HG03432 (cell line): ENCODE results near the gene TRIM38.
A peak's percentile ranks its signal among the peaks of the same experiment; 100 is the strongest.
"Not testable (repeated sequence)": the region's sequence is repeated elsewhere in the genome, so short reads cannot be mapped to it uniquely, and the experiment has no call there.

Experiments used
- ATAC-seq: cut with Tn5 transposase; IDR thresholded peaks from one replicate; pipeline ENCODE4 v1.9.1; 2021; ENCODE audit warnings: mild to moderate bottlenecking, moderate library complexity; ENCODE audit not compliant: unreplicated experiment

TRIM38 gene

DNA sequence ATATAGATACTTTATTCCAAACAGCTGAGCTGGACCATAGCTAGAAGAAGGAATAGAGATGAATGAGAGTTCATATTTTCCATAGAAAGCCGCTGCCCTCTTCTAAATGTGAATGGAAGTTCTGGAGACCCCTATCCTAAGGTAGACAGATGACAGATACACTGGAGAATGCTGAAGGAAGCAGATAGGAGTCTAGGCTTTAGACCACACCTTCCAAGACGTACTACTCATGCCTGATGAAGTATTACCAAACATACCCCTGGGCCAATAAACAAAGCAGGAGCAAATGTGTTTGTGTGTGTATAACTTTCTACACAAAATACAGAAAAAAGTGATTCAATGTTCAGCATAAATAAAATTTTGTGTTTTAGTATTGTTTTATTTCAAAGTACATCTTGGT, 23.0 kb upstream of the TRIM38 start:
- no peak for ATAC-seq

DNA sequence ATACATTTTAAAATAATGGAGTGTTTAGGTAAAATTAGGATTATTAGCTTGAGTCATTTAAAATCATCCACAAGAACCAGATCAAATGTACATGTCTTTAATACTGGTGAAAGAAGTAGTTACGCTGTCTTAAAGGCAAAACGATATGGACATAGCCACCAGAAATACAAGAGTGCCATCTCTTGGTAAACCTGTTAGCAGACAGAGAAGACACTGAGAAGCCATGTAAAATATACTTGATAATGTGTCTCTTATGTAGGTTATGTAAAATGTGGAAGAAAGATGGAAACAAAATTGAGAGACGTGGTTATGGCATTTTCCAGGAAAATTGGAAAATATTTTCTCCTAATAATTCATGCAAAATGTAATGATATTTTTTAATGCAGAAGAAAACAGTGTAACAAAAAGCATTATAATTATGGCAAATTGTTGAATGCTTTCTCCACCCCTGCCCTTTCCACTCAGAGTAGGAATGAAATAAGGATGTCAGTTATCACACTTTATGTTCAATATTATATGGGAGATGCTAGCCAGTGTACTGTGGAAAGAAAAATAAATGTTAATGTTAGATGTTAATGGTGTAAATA, 19.9 kb upstream of the TRIM38 start:
- ATAC-seq = no peak

DNA sequence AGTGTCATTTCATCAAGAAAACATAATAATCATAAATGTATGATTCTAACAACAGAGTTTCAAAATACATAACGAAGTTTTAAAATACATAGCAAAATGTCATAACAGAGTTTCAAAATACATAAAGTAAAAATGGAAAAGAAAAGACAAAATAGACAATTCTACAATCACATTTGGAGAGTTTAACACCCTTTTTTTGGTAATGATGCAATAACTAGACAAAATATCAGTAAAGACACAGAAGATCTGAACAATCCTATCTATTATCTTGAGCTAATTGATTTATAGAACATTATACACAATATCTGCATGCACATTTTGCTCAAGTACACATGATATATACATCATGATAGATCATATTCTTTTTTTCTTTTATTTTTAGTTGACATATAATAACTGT, 18.7 kb upstream of the TRIM38 start:
- ATAC-seq = no peak

DNA sequence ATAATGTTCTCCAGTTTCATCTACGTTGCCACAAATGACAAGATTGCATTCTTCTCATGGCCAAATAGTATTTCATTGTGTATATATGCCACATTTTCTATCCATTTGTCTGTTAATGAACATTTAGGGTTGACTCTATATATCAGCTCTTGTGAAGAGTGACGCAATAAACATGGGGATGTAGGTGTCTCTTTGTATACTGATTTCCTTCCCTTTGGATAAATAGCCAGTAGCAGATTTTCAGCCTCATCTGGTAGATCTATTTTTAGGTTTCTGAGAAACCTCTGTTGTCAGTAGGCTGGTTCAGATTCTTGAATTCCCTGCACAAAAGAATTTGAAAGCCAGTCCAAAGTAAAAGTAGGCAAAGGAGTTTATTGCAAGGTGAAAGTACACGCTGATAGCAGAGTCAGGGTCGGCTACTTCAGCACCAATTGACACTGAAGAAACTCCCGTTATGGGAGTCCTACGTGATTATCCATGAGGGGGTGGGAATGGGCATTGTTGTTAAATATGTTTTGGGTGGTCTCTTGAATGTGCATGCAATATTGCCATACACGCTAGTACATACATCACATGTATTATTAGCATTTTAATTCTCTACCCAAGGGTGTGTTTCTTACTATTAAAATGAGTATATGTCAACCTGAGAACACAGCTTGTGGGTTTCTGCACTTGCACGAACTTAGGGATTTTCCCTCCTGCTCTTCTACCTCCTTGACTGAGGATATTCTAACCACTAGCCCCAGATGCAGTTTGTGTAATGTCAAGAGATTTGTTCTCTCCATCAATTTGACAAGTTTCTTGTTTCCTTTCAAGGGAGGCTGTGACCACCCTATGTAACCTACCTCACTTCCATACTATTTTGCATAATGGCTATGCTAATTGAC, 17.7 kb upstream of the TRIM38 start:
- ATAC-seq = peak; percentile 98

DNA sequence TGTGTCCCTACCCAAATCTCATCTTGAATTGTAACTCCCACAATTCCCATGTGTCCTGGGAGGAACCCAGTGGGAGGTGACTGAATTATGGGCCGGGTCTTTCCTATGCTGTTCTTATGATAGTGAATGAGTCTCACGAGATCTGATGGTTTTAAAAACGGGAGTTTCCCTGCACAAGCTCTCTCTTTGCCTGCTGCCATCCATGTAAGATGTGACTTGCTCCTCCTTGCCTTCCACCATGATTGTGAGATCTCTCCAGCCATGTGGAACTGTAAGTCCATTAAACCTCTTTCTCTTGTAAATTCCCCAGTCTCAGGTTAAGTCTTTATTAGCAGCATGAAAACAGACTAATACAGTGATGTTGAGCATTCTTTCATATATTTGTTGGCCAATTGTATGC, 16.9 kb upstream of the TRIM38 start:
- not testable (repeated sequence) for ATAC-seq

DNA sequence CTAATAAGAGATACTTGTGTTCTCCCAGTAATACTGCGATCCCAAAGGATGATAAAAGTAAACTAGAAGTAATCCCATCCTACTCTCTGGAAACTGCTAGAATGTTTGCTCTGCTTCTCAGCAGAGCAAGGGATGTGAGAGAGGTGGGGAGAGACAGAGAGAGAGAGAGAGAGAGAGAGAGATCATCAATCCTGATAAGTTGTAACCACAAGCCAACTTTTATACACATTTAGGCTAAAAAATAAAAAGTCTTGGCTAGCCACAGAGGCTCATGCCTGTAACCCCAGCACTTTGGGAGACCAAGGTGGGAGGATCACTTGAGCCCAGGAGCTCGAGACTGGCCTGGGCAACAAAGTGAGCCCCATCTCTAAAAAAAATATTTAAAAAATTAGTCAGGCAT, 16.0 kb upstream of the TRIM38 start:
- no peak for ATAC-seq

DNA sequence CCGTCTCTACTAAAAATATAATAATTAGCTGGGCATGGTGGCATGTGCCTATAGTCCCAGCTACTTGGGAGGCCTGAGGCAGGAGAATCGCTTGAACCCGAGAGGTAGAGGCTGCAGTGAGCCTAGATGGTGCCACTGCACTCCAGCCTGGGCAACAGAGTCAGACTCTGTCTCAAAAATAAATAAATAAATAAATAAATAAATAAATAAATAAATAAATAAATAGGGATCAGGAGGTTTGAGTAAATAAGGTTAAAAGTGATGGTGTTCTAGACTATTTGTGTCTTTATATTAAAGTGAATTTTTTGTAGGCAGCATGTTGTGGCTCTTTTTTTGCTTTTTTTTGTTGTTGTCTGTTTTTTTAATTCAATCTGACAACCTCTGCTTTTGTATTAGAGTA, 15.1 kb upstream of the TRIM38 start:
- not testable (repeated sequence) for ATAC-seq

DNA sequence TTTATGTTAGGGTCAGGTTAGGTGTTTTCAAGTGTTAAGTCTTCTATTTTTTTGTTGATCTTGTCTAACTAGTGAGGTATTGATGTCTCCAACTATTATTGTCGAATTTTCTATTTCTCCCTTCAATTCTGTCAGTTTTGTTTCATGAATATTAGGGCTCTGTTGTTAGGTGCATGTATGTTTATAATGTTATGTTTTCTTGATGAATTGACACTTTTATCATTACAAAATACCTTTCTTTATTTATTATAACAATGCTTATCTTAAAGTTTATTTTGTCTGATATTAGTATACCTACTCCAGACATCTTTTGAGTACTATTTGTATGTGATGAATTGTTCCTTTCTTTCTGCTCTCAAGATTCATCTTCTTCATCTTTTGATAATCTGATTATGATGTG, 12.9 kb upstream of the TRIM38 start:
- no peak for ATAC-seq

DNA sequence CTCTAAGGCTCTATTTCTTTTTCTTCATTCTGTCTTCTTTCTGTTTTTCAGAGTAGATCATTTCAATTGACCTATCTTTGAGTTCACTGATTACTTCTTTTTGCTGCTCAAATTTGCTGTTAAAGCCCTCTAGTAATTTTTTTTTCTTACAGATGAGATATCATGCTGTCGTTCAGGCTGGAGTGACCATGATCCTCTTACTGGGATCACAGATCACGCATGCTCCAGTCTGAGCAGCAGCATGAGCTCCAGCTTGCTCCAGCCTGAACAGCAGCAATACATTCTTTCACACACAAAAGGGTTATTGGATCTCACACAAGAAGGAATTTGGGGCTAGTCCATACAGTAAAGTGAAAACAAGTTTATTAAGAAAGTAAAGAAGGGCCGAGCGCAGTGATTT, 12.3 kb upstream of the TRIM38 start:
- no peak for ATAC-seq

DNA sequence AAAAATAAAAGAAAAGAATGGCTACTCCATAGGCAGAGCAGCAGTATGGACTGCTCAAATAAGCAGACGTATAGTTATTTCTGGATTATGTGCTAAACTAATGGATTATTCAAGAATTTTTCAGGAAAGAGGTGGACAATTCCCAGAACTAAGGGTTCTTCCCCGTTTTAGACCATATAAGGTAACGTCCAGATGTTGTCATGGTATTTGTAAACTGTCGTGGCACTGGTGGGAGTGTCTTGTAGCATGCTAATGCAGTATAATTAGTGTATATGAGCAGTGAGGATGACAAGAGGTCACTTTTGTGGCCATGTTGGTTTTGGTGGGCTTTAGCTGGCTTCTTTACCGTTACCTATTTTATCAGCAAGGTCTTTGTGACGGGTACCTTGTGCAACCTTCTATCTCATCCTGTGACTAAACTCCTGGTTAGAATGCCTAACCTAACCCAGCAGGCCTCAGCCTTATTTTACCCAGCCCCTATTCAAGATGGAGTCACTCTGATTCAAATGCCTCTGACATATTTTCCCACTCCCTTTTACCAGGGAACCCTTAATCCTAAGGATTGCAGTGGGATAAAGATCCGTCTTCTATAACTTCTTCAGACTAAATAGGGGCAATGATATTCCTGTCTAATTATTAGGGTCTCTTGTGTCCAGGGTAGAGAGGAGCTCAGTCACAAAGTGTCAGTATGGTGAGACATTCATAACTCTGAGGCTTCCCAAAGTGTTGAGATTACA, 11.1 kb upstream of the TRIM38 start:
- ATAC-seq = no peak

DNA sequence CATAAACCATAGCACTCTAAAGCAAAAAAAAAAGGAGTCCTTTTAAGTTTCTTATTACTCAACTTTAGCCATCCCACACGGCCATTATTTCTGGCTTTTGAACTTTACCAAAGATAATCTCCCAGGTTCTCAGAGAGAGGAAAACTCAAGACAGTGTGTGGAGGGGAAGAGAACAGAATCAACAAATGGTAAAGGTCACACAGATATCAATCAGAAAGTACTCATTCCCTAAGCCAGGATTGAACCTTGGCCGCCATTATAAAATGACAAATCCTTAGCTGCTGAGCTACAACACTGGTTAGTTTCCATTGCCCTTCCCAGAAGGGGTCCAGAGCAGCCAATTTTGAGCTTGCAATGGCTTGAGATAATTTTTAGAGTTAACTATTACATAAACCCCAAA, 10.1 kb upstream of the TRIM38 start:
- no peak for ATAC-seq

DNA sequence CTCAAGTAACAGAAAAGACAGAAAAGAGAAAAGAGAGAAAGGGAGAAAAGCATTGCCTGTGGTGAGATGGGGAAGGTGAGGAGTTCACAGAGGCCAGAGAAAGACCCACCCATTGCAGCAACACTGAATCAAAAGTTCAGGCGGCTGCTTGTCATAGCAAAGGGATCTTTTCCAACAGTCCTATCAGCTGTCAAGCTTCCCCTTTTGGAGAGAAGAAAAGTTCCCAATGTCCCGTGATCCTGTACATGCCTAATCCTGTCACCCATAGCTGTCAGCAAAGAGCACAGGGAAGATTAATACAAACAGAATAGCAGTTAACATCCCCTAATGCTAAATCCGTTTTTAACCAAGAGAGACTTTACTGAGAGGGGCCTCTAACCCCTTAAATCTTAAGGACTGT, 8.9 kb upstream of the TRIM38 start:
- no peak for ATAC-seq

DNA sequence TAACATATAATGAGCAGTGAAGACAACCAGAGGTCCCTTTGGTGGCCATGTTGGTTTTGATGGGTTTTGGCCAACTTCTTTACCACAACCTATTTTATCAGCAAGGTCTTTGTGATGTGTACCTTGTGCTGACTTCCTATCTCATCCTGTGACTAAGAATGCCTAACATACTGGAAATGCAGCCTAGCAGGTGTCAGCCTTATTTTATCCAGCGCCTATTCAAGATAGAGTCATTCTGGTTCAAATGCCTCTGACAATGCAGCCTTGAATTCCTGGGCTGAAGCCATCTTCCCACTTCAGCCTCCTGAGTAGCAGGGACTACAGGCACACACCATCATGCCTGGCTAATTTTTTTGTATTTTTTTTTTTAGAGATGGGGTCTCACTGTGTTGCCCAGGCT, 7.8 kb upstream of the TRIM38 start:
- ATAC-seq = no peak

DNA sequence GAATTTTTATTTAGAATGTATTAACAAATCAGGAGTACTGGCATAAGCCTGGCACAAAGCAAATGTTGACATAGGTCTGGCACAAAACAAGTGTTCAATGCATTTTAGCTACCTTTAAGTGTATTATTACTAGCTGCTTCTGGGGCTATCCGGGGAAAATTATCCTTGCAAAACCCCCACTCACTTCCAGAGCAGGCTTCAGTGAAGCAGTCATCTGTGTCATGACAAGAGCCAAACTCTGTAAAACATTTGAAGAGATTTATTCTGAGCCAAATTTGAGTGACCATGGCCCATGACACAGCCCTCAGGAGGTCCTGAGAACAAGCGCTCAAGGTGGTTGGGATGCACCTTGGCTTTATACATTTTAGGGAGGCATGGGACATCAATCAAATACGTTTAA, 6.4 kb upstream of the TRIM38 start:
- ATAC-seq = no peak

DNA sequence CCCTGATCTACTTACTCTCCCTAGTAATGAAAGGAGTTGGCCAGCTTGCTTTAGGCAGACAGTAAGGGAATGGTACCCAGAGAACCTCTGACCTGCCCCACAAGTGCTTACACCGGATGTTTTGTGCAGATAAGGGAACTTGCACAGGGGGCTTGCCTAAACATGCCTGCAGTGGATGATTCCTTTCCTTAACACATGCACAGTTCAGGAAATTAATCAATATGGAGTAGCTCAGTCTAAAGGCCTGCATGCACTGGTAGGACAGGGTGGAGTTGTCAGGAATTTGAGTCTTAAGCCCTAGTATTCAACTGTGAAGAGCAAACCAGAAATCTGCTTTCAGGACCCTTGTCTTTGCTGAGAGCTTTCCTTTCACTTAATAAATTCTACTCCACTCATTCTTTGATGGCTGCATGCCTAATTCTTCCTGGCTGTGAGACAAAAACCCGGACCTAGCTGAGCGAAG, 3.9 kb upstream of the TRIM38 start:
- ATAC-seq = no peak

DNA sequence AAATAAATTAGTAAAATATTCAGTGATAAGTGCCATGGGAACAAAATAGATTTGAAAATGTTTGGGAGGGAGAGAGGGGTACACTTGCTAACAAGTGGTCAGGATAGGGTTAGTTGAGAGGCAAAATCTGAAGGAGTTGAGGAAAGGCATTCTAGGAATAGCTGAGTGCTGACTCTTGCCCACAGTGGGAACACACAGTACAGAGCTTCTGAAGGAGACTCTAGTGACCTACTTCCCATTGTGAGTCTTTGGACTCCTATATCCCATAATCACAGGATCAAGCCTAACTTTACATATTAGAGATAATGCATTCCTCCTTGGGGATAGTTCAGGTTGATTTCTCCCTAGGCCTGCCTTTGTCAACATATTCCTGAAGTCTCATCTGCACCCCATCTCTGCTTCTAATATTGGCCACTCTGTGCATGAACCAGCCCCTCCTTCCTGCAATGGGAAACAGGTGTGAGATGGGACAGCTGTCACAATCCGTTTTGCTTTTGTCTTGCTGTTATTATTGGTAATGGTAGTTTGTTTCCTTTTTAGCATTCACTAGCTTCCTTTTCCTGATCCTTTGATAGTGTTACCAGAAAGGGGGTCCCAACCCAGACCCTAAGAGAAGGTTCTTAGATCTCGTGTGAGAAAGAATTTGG, 2.6 kb upstream of the TRIM38 start:
- ATAC-seq = no peak

DNA sequence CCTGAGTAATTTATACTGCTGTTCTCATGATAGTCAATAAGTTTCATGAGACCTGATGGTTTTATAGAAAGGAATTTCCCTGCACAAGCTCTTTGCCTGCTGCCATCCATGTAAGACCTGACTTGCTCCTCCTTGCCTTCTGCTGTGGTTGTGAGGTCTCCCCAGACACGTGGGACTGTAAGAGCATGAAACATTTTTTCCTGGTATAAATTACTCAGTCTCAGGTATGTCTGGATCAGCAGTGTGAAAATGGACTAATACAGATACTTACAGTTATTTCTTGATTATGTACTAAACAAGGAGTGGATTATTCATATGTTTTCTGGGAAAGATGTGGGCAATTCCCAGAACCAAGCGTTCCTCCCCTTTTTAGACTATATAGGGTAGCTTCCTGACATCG, 1.9 kb upstream of the TRIM38 start:
- no peak for ATAC-seq

DNA sequence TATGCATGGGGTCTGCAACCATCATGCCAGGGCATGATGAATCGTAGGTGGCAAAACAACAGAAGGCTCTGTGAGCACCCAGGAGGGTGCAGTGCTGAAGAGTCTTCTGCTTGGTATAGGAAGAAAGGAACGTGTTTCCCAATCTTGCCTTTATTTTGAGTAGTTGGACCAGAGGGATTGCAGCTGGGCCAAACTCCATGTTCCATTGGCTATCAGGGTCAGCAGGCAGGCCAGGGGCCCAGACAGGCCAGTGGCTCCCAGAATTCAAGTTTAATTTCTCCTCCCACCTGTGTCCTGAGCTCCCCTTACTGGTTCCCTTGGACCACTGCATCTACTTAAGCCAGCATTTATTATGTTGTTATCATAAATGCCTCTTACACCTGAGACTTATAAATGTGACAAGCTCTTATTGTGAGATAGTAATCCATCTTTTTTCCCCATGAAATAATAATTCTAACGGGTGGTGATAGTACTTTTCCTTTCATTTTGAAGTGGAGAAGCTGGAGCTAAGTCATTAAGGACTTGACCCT, 918 bp upstream of the TRIM38 start:
- ATAC-seq = no peak

DNA sequence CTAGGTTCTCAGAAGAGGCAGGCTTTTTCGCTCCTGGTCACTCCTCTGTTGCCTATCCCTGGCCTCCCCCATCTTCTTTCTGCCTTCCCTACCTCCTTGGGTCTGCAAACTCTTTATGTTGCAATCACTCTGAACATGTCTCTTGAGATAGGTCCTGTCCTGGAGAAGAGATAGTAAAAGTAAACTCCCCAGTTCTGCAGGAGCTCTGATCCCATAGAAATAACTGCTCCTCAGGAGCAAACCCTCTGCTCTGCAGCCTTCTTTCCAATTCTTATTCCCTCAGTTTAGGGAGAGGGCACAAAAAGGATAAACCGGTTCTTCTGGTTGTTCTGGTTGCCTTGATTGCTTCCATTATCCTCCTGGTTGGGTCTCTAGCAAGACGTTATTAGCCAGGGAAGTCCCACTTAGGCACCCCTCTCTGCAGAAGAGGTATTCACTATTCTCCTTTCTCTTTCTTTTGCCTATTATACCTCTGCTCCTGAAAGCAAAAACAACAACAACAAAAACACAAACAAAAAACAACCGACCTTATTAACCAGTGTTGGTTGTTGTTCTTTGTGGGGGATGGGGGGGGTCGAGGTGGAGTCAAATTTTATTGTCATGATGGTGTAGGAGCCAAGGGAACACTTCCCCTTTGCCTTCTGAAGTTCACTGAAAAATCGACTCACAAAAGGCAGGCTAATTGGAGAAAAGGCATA, 973 bp downstream of the TRIM38 start:
- ATAC-seq = no peak

DNA sequence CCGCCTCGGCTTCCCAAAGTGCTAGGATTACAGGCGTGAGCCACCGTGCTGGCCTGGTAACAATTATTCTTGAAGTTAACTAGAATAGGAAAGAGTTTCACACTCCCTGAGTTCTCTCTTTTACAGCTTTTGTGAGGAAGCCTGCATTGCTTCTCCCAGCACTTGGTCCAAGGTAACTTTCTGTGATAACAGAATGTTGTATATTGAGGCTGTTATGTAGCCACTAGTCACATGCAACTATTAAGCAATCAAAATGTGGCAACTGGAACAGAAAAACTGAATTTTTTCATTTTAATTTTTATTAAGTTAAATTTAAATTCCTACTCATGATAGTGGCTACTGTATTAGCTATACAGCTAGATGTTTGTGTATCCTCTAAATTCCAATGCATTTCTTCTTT, 2.5 kb downstream of the TRIM38 start:
- ATAC-seq = no peak

DNA sequence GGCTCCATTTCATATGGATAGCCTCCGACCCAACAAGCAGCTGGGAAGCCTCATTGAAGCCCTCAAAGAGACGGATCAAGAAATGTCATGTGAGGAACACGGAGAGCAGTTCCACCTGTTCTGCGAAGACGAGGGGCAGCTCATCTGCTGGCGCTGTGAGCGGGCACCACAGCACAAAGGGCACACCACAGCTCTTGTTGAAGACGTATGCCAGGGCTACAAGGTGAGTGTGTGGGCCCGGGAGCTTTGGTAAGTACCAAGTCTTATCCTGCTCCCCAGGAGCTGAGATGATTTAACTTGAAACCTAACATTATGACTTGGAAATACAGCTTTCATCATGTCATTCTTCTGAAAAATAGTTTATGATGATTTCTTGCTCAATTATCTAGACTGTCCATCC, 4.1 kb downstream of the TRIM38 start:
- no peak for ATAC-seq
